HEK293 (cell line): ENCODE measurements around the gene NECTIN4.
A peak's percentile ranks its signal among the peaks of the same experiment; 100 is the strongest.
"Not testable (repeated sequence)": the region's sequence is repeated elsewhere in the genome, so short reads cannot be mapped to it uniquely, and the experiment has no call there.

Experiments used
- GLI2 ChIP-seq: fragments of 450-650 bp; formaldehyde crosslinking; IDR thresholded peaks from 2 replicates; pipeline ENCODE4; 2017; ENCODE audit warnings: missing biosample characterization, missing genetic modification characterization, low read depth, borderline replicate concordance
- PRDM1 ChIP-seq: fragments of 450-650 bp; formaldehyde crosslinking; IDR thresholded peaks from 2 replicates; pipeline ENCODE4; 2016; ENCODE audit warnings: missing biosample characterization, missing genetic modification characterization
- ZNF48 ChIP-seq: fragments of 450-650 bp; formaldehyde crosslinking; IDR thresholded peaks from 2 replicates; pipeline ENCODE4 v1.5.1; 2016; ENCODE audit warnings: missing biosample characterization, missing genetic modification characterization
- ZNF501 ChIP-seq: fragments of 450-650 bp; formaldehyde crosslinking; IDR thresholded peaks from 2 replicates; pipeline ENCODE4 v1.5.1; 2016; ENCODE audit warnings: missing biosample characterization, missing genetic modification characterization
- TF ChIP-seq, protein P1 (sequence below): fragments of 450-650 bp; formaldehyde crosslinking; IDR thresholded peaks from 2 replicates; pipeline ENCODE4 v1.5.1; 2016; ENCODE audit warnings: missing biosample characterization, missing genetic modification characterization
- TF ChIP-seq, protein P2 (sequence below): fragments of 450-650 bp; formaldehyde crosslinking; IDR thresholded peaks from 2 replicates; pipeline ENCODE4 v1.5.1; 2016; ENCODE audit warnings: missing biosample characterization, missing genetic modification characterization
- TF ChIP-seq, protein P3 (sequence below): fragments of 450-650 bp; formaldehyde crosslinking; IDR thresholded peaks from 2 replicates; pipeline ENCODE4 v1.5.1; 2016; ENCODE audit warnings: missing biosample characterization, missing genetic modification characterization

DNA sequence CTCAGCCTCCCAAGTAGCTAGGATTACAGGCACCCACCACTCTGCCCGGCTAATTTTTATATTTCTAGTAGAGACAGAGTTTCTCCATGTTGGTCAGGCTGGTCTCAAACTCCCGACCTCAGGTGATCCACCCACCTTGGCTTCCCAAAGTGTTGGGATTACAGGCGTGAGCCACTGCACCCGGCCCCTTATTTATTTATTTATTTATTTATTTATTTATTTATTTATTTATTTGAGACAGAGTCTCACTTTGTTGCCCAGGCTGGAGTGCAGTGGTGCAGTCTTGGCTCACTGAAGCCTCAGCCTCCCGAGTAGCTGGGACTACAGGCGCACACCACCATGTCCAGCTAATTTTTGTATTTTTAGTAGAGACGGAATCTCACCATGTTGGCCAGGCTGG, 23.7 kb downstream of the NECTIN4 start:
- TF ChIP-seq, protein P1, sequence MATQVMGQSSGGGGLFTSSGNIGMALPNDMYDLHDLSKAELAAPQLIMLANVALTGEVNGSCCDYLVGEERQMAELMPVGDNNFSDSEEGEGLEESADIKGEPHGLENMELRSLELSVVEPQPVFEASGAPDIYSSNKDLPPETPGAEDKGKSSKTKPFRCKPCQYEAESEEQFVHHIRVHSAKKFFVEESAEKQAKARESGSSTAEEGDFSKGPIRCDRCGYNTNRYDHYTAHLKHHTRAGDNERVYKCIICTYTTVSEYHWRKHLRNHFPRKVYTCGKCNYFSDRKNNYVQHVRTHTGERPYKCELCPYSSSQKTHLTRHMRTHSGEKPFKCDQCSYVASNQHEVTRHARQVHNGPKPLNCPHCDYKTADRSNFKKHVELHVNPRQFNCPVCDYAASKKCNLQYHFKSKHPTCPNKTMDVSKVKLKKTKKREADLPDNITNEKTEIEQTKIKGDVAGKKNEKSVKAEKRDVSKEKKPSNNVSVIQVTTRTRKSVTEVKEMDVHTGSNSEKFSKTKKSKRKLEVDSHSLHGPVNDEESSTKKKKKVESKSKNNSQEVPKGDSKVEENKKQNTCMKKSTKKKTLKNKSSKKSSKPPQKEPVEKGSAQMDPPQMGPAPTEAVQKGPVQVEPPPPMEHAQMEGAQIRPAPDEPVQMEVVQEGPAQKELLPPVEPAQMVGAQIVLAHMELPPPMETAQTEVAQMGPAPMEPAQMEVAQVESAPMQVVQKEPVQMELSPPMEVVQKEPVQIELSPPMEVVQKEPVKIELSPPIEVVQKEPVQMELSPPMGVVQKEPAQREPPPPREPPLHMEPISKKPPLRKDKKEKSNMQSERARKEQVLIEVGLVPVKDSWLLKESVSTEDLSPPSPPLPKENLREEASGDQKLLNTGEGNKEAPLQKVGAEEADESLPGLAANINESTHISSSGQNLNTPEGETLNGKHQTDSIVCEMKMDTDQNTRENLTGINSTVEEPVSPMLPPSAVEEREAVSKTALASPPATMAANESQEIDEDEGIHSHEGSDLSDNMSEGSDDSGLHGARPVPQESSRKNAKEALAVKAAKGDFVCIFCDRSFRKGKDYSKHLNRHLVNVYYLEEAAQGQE (tag by site-specific recombination), result peak; percentile 51
- TF ChIP-seq ZNF48 (tag by site-specific recombination); GLI2 (tag by site-specific recombination); PRDM1; ZNF501 (tag by site-specific recombination): not testable (repeated sequence)
- TF ChIP-seq, protein P2, sequence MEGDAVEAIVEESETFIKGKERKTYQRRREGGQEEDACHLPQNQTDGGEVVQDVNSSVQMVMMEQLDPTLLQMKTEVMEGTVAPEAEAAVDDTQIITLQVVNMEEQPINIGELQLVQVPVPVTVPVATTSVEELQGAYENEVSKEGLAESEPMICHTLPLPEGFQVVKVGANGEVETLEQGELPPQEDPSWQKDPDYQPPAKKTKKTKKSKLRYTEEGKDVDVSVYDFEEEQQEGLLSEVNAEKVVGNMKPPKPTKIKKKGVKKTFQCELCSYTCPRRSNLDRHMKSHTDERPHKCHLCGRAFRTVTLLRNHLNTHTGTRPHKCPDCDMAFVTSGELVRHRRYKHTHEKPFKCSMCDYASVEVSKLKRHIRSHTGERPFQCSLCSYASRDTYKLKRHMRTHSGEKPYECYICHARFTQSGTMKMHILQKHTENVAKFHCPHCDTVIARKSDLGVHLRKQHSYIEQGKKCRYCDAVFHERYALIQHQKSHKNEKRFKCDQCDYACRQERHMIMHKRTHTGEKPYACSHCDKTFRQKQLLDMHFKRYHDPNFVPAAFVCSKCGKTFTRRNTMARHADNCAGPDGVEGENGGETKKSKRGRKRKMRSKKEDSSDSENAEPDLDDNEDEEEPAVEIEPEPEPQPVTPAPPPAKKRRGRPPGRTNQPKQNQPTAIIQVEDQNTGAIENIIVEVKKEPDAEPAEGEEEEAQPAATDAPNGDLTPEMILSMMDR, result not testable (repeated sequence)
- TF ChIP-seq, protein P3, sequence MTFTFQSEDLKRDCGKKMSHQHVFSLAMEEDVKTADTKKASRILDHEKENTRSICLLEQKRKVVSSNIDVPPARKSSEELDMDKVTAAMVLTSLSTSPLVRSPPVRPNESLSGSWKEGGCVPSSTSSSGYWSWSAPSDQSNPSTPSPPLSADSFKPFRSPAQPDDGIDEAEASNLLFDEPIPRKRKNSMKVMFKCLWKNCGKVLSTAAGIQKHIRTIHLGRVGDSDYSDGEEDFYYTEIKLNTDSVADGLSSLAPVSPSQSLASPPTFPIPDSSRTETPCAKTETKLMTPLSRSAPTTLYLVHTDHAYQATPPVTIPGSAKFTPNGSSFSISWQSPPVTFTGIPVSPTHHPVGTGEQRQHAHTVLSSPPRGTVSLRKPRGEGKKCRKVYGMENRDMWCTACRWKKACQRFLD (tag by site-specific recombination), result not testable (repeated sequence)
